ENCODE measurements around the gene TMEM256.
"Not testable (repeated sequence)": the region's sequence is repeated elsewhere in the genome, so short reads cannot be mapped to it uniquely, and the experiment has no call there.

TMEM256 gene

GRCh38 chr17:7380855-7381683, 22.8 kb downstream of the TMEM256 start, which contains the start of gene TNK1:
TSS of gene TNK1 (plus strand) at chr17:7381089. CDS start at chr17:7382927, 1,838 bp downstream.
- no peak for DNase-seq

- DNase-seq = no peak
These were observed 23.6 kb downstream of the TMEM256 start for GRCh38 chr17:7380321-7380720.

- DNase-seq = no peak
These were observed 24.8 kb downstream of the TMEM256 start for GRCh38 chr17:7379134-7379533.

GRCh38 chr17:7374353-7374752, 29.5 kb downstream of the TMEM256 start:
- DNase-seq = no peak

GRCh38 chr17:7370853-7371252, 33.0 kb downstream of the TMEM256 start:
- no peak for DNase-seq

GRCh38 chr17:7369825-7370224, 34.1 kb downstream of the TMEM256 start:
- no peak for DNase-seq

- not testable (repeated sequence) for DNase-seq
These were observed 35.3 kb downstream of the TMEM256 start for GRCh38 chr17:7368599-7368994.

GRCh38 chr17:7367918-7368598, 35.8 kb downstream of the TMEM256 start:
- DNase-seq = no peak

GRCh38 chr17:7367083-7367482, 36.8 kb downstream of the TMEM256 start:
- no peak for DNase-seq

GRCh38 chr17:7365963-7366362, 37.9 kb downstream of the TMEM256 start:
- not testable (repeated sequence) for DNase-seq

- DNase-seq = no peak
These were observed 40.6 kb downstream of the TMEM256 start for GRCh38 chr17:7363311-7363710.

- DNase-seq = no peak
These were observed 42.0 kb downstream of the TMEM256 start for GRCh38 chr17:7361906-7362305.

GRCh38 chr17:7357381-7357780, 46.5 kb downstream of the TMEM256 start:
- DNase-seq = no peak

GRCh38 chr17:7356756-7357155, 47.1 kb downstream of the TMEM256 start:
- DNase-seq = no peak

GRCh38 chr17:7356072-7356549, 47.8 kb downstream of the TMEM256 start:
- DNase-seq = peak; percentile 39

GRCh38 chr17:7355573-7355972, 48.3 kb downstream of the TMEM256 start:
- DNase-seq = no peak

- DNase-seq = no peak
These were observed 48.8 kb downstream of the TMEM256 start, which contains the start of gene TMEM95 for GRCh38 chr17:7355053-7355452. TSS of gene TMEM95 (plus strand) at chr17:7355156. CDS start at chr17:7355205, 49 bp downstream.

GRCh38 chr17:7354262-7354843, 49.5 kb downstream of the TMEM256 start:
- DNase-seq = no peak
